NCI-H1436 (cell line): ENCODE data around the gene LOXL1.
A peak's percentile ranks its signal among the peaks of the same experiment; 100 is the strongest.
"Not testable (repeated sequence)": the region's sequence is repeated elsewhere in the genome, so short reads cannot be mapped to it uniquely, and the experiment has no call there.

Experiments used
- DNase-seq: peaks from one replicate; lab custom pipeline; 2025; lab: John Stamatoyannopoulos, UW

The LOXL1 gene

DNA sequence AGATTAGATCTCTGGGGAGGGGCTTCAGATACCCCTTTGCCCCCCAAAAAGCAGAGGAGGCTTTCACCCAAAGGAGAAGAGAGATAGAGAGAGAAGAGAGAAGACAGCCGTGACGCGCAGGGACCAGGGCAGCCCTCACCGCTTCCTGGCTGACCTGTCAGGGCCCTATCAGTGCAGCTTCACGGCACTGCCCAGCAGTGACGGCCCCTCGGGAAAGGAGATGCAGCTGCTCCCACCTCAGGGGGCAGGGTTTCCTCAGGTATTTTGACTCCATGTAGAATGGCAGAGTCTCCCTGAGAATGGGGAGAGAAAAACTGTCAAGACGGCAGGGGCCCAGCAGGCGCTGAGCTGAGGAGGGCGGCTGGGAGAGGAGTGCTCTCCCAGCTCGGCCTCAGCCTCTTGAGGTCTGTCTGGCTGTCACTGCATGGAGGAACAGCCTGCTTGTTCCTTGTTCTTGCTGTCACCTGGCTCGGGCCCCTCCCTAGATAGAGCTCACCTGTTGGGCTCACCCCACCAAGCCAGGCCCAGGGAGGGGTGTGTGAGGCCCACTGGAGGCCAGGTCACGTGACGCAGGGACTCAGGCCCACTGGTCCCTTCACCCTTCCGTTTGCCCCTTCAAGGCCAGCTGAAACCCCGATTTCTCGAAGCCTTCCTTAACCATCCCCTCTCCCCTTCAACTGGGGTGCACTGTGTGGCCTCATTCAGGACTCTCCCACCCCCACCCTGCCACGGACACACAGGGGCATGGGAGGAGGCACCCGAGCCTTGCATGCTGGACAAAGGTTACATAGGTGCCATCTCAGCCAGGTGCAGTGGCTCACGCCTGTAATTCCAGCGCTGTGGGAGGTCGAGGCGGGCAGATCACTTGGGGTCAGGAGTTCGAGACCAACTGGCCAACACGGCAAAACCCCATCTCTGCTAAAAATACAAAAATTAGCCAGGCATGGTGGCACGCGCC lies 28.2 kb downstream of the LOXL1 start:
- no peak for DNase-seq

DNA sequence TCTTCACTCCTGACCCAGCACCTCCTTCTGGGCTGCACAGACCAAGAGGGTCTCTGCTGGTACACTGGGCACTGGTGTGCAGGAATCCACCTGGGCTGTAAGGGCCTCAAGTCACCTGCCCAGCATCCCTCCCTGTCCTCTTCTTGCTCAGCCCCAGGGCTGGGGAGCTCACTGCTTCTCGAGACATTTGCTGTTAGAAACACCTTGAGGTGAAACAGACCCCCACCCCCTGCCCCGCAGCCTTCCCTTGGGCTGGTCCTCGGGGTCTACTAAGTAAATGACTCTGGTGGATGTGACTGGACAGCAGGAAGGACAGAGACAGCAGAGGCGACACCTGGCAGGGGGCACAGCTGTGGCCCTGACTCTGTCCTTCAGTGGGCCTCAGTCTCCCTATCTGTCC lies 29.1 kb downstream of the LOXL1 start:
- DNase-seq: no peak

DNA sequence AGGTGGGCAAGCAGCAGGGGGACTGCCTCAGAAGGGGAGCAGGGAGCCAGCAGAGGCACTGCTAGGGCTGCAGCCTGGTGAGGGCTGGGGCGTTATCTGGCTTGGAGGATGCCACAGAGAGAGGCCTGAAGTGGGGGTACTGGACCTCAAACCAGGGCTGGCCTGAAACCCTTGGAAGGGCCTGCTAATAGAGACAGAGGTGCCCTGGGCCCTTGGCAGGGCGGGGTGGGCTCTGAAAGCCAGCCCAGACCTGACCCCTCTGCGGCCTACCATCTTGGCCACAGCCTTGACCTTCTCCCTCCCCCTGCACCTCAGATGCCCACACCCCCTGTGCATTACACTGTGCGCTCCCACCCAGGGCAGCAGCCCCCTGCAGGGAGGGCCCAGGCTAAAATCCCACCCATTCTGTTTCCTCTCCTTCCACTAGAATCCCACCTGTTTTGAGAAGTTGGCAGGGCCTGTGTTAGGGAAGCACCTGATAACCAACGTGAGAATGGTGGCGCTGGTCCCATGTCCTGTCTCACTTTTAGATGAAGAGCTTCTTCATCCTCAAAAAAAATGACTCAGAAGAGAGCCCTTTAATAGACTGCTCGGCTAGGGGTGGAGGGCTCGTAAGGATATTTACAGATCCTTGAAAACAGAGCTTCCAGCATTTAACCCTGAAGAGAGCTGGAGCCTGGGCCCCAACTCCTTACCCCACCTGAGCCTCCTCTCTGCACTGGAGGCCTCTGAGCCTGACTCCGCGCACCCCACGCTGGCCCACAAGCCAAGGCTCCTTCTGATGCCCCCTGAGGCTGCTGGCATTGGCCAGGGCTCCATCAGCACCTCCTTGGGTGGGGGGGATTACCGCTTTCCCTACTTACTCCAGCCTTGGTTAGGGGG lies 29.8 kb downstream of the LOXL1 start:
- no peak for DNase-seq

DNA sequence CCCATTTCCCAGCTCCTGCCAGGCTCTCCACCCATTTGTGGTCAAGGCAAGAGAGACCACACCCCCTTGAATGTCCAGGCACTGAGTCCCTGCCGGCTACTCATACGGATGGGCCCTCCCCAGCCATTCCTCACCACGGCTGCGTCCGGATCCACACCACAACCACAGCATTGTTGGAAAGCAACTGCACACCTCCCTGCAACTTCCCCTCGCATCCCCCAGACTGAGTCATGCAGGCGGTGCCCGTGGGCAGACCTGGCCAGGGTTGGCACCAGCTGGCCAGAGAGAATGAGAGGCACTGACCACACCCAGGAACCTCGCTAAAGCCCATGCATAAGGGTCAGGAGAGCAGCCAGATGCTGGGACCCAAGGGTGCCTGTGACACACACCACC lies 30.5 kb downstream of the LOXL1 start:
- no peak for DNase-seq

DNA sequence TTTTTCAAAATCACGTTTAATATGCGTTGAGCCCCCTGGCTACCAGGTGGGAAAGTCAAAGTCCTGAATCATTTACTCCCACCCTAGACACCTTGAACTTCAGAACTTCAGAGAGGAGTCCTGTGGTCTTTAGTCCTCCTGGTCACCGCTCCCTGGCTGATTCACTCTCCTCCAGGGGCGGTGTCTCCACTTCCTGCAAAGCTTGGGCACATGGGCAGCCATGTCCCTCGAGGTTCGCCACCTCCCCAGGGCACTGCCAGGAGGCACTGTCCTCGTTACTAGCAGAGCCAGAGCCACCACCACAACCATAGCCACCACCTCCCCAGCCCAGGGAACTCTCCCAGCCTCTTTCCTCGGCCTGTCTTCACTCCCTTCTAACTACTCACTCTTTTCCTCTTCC lies 31.0 kb downstream of the LOXL1 start:
- DNase-seq: no peak

DNA sequence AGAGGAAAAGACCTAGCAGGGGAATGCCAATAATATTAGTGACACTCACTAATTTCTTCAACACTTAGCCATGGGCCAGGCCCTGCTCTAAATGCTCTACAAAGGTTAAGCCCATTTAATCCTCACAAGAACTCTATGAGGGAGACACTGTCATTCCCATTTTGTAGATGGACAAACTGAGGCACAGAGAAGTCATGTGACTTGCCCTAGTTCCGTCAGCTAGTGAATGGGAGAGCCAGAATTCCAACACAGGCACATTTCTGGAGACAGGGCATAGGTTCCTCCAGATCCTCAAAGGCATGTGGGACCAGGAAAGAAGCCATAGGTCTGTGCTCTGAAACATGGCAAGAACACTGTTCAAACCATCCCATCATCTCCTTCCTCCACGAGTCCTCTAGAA lies 31.5 kb downstream of the LOXL1 start:
- DNase-seq: no peak

DNA sequence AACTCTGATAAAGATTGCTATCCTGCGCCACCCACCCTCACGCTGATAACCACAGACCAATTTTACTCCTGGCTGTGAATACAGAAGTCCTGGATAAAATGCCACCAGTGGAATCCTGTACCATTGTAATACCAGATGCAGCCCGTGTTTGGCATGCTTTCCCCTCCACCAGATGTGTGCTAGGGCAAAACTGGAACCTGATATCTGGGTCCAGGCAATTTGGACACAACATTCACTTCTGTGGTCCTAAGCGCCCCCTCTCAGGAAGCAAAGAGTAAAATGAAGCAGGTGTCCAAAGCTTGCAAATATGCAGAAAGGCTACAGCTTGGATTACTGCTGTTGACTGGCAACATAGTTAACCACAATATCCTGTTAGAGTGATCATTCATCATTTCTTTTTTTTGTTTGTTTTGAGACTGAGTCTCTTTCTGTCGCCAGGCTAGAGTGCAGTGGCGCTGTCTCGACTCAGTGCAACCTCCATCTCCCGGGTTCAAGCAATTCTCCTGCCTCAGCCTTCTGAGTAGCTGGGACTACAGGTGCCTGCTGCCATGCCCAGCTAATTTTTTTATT lies 32.8 kb downstream of the LOXL1 start:
- no peak for DNase-seq

DNA sequence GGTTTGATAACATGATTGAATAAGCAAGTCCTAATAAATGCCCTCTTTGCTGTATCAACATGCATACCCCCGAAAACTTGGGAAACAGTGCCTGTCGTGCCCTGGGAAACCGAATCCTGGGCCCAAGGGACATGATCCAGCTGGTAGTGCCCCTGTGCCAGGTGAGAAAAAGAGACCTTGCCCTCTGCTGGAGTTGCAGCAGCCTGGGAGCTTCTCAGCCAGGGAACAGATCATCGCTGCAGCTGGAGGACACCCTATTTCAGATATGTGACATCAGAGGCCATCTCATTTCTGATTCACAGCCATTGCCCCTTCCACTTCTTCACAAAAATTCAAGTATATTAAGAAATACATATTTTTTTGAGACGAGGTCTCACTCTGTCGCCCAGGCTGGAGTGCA lies 33.5 kb downstream of the LOXL1 start:
- no peak for DNase-seq

DNA sequence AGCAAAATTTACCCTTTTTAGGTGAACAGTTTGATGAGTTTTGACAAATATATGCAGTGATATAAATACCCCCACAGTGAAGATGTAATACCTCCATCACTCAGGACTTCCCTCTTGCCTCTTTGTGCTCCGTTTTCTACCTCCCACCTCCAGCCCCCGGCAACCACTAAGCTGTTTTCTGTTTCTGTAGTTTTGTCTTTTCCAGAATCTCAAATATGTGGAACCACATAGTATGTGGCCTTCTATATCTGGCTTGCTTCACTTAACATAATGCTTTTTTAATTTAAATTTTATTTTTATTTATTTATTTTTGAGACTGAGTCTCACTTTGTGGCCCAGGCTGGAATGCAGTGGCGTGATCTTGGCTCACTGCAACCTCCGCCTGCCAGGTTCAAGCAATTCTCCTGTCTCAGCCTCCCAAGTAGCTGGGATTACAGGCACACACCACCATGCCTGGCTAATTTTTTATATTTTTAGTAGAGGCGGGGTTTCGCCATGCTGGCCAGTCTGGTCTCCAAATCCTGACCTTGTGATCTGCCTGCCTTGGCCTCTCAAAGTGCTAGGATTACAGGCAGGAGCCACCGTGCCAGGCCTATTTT lies 34.3 kb downstream of the LOXL1 start:
- not testable (repeated sequence) for DNase-seq

DNA sequence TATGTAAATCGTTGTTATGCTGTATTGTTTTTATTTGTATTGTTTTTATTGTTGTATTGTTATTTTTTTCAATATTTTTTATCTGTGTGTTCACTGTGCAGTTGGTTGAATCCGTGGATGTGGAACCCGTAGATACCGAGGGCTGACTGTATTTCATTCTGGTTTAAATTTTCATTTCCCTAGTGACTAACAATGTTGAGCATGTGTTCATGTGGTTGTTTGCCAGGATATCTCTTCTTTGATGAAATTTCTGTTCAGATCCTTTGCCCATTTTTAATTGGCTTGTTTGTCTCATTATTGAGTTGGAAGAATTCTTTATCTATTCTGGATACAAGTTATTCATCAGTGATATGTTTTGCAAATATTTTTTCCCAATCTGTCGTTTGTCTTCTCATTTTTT lies 36.2 kb downstream of the LOXL1 start:
- DNase-seq: no peak

DNA sequence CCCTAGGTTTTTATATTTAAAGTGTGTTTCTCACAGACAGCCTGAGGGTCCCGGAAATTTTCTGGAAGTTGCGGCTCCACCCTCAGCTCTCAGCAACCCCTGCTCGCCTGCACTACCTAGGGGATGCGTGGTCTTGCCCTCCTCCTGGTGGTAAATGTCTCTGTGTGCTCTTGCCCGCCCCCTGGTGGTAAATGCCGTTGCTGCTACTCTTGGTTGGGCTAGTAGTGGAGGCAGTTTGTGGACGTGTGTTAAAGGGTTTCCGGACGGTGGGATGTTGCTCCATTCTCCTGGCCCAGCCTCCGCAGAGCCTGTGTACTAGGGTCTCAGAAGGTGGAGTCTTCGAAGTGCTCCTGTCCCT lies 38.5 kb downstream of the LOXL1 start:
- peak; percentile 72 for DNase-seq

DNA sequence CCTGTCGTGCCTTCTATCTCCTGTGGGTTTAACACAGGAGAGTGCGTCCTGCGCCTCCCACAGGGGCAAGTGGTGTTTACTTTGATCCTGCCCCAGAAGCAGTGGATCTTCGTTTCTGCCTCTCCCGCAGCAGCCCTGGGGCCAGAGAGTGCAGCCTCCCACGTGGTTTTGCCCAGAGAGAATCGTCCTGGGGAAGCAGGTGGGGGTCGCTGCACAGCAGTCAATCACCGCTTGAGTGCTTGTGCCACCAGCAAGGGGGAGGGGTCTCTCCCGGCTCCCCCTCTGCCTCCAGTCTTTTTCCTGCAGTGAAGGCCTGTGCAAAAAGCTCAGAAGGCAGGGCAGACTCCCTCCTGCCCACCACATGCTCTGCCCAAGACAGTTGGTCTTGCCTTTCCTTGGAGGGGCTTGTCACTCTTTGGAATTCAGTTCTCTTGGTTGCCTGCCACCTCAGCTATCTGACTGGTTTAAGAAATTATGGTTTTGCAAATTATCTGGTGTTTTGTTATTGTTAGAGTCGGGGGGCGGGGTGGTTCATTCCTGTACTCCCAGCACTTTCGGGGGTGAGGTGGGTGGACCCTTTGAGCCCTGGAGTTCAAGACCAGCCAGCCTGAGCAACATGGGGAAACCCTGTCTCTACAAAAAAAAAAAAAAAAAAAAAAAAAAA lies 39.0 kb downstream of the LOXL1 start:
- DNase-seq: no peak

DNA sequence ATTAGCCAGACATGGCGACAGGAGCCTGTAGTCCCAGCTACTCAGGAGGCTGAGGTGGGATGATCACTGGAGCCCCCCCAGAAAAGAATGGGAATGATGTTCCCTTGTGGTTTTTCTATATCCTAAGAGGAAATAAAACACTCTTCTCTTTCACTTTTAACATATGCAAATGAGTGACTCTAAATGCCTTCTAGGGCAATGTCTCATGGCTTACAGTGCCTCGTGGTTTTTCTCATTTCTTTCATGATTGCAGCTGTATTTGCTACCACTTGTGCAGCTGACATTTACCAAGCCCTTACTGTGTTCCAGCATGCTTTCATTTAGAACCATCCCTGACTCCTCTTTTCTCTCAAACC lies 39.5 kb downstream of the LOXL1 start:
- no peak for DNase-seq

DNA sequence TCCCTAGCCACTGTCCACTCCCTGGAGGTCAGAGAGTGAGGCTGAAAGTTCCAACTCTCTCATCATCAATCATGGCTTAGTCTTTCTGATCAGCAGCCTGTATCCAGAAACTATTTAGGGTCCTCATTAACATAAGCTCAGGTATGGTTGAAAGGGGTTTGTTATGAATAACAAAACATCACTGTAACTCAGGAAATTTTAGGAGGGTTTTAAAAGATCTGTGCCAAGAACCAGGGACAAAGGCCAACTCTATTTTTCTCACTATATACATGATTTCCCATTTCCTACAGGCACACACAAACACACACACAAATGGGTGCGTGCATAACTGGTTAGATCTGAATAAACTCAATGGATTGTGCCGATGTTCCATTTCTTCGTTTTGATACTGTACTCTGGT lies 42.2 kb downstream of the LOXL1 start:
- no peak for DNase-seq

DNA sequence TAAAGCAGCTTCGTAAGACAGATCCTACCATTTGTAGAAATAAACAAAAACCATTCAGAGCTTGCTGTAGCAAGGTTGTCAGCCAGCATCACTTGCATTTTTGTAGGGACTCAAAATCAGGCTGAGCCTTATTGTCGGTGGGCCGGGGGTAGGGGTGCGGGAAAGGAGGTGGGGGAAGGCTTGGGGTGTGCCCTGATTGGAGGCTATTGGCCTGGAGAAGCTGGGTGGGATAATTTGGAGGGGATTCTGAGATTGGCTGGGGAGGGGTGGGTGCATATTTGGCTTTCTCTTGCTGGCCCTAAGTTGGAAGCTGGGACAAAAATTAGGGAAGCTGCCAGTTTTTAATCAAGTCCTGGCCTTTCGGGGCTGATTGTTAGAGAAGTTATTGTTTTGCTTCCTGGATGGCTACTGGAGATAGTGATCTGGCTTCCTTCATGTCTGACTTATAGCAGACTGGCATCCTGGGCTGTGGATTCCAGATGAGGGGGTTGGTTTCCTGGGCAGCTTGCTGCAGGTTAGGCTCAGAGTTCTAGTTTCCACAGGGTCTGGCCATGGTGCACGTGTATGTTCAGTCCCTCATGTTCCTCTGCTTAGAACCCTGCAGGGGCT lies 43.0 kb downstream of the LOXL1 start:
- DNase-seq: no peak

DNA sequence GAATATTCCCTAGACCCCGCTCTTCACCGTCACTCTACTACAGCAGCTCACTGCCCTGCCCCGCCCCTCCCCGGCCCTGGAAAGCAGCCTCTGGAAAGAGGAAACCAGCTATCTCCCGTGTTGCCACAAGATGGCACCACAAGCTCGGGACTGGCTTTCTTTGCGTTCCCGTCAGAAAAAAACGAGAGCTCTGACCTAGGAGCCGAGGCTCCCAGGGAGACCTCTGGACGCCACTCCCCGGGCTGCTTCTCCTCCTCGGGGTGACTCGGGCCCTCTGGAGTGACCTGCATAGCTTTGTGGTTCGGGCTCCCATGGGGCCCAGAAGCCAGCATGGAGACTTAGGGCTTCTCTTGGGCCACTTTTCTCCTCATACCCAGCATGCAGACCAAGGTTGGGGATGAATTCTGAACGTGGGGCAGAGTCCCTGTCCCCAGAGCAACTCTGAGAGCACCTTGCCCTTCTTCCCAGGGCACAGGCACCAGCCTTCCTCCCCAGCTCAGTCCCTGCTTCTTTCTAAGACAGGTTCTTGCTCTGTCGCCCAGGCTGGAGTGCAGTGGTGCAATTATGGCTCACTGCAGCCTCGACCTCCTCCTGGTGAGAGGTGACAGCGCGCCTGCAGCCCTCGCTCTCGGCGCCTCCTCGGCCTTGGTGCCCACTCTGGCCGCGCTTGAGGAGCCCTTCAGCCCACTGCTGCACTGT lies 46.9 kb downstream of the LOXL1 start:
- peak; percentile 81 for DNase-seq

DNA sequence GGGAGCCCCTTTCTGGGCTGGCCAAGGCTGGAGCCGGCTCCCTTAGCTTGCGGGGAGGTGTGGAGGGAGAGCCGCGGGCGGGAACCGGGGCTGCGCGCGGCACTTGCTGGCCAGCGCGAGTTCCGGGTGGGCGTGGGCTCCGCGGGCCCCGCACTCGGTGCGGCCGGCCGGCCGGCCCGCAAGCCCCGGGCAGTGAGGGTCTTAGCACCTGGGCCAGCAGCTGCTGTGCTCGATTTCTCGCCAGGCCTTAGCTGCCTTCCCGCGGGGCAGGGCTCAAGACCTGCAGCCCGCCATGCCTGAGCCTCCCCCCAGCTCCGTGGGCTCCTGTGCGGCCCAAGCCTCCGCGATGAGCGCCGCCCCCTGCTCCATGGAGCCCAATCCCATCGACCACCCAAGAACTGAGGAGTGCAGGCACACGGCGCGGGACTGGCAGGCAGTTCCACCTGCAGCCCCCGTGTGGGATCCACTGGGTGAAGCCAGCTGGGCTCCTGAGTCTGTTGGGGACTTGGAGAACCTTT lies 47.5 kb downstream of the LOXL1 start:
- DNase-seq: not testable (repeated sequence)

DNA sequence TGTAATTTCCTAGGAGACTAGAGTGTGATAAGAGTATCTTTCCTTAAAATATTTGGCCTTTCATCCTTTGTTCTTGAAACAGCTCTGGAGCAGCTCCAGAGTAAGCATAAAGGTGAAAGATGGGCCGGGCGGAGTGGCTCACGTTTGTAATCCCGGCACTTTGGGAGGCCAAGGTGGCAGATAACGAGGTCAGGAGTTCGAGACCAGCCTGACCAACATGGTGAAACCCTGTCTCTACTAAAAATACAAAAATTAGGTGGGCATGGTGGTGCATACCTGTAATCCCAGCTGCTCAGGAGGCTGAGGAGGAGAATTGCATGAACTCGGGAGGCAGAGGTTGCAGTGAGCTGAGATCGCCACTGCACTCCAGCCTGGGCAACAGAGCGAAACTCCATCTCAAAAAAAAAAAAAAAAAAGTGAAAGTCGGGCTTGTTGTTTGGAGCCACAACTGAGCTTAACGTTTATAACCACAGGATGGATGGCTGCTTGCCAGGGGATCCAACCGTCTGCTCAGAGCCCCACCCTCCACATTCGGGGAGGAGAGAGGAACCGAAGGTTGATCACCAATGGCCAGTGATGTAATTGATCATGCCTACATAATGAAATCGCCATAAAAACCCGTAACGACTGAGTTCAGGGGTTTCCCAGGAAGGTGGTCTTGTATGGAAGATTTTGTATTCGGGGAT lies 49.3 kb downstream of the LOXL1 start:
- not testable (repeated sequence) for DNase-seq

DNA sequence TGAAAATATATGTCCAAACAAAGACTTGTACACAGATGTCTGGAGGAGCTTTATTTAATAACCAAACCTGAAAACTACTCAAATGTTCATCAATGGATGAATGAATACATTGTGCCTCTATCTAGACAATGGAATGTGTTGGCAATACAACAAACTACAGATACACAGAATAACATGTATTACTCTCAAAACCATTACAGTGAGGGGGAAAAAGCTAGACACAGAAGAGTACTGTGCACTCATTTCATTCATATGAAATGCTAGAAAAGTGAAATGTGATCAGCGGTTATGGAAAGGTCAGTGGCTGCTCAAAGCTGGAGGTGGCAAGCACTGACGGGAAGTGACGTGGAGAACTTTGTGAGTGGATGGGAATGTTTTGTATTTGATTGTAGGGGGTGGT lies 52.6 kb downstream of the LOXL1 start:
- DNase-seq: no peak

DNA sequence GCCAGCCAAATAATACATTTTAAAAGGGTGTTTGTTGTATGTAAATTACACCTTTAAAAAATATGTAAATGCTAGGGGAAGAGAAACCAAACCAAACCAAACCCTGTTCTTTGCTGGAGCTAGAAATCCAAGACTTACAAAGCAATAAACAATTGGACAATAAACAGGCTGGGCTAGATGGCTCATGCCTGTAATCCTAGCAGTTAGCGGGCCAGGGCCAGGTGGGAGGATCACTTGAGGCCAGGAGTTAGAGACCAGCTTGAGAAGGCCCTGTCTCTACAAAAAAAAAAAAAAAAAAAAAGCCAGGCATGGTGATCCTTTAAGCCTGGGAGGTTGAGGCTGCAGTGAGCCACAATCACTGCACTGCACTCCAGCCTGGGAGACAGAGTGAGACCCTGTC lies 53.4 kb downstream of the LOXL1 start:
- DNase-seq: no peak
